Calu3 (cell line): ENCODE measurements around the gene PRODH. TPM values are rescaled to one million over a fixed set of nuclear protein-coding genes. Genes with fewer than 3 reads are reported as not detected.

Source experiments
- Bru-seq: library from RNA; stranded (reverse); fragments of 400-500 nt; gene quantifications from one replicate; lab custom pipeline; 2021; lab: Mats Ljungman, UMichigan
- BruChase-seq, 2 experiments: library from RNA; stranded (reverse); fragments of 400-500 nt; gene quantifications; one replicate each; lab custom pipeline; 2021; lab: Mats Ljungman, UMichigan
- BruUV-seq: library from RNA; stranded (reverse); fragments of 400-500 nt; replicated peaks from 2 replicates; lab custom pipeline; 2021; lab: Mats Ljungman, UMichigan
- CTCF ChIA-PET: fragments of 300-600 bp; sonication (Branson Sonifier 250); formaldehyde crosslinking; loops from one replicate; lab custom pipeline; 2022; ENCODE audit warnings: antibody characterized with exemption; lab: Charles Lee
- DNase-seq: peaks from one replicate; pipeline ENCODE4 v3.0.0; 2022
- H3K27ac Mint-ChIP-seq: one replicate; pipeline ENCODE4 v1.8.0; 2022; ENCODE audit warnings: mixed read lengths; ENCODE audit not compliant: unreplicated experiment
- H3K27me3 Mint-ChIP-seq: one replicate; pipeline ENCODE4 v1.8.0; 2022; ENCODE audit warnings: mixed read lengths; ENCODE audit not compliant: unreplicated experiment
- H3K36me3 Mint-ChIP-seq: one replicate; pipeline ENCODE4 v1.8.0; 2022; ENCODE audit warnings: mild to moderate bottlenecking, moderate library complexity, mixed read lengths; ENCODE audit not compliant: insufficient read depth, unreplicated experiment
- H3K4me1 Mint-ChIP-seq: one replicate; pipeline ENCODE4 v1.8.0; 2022; ENCODE audit warnings: mild to moderate bottlenecking, low read depth, mixed read lengths; ENCODE audit not compliant: unreplicated experiment
- H3K4me3 Mint-ChIP-seq: one replicate; pipeline ENCODE4 v1.8.0; 2022; ENCODE audit warnings: mild to moderate bottlenecking, low read depth, moderate library complexity, mixed read lengths; ENCODE audit not compliant: unreplicated experiment
- H3K9me3 Mint-ChIP-seq: one replicate; pipeline ENCODE4 v1.8.0; 2022; ENCODE audit warnings: low read depth, mixed read lengths; ENCODE audit not compliant: unreplicated experiment
- CTCF ChIP-seq: fragments of 200-600 bp; IDR thresholded peaks from one replicate; pipeline ENCODE4 v1.8.0; 2022; ENCODE audit warnings: antibody characterized with exemption; ENCODE audit not compliant: unreplicated experiment
- intact Hi-C: fragments of 100-400 bp; cut with micrococcal nuclease; formaldehyde crosslinking; loops from one replicate; pipeline ENCODE4 v1.10.0; 2022; ENCODE audit not compliant: unreplicated experiment
- long read RNA-seq: library from polyadenylated mRNA; stranded (forward); transcript quantifications from one replicate; pipeline ENCODE4 v2.0.0, GENCODE V29; 2022
- total RNA-seq: library from RNA; stranded (reverse); gene quantifications from 2 replicates; pipeline ENCODE4 v1.2.3, GENCODE V29; 2022

The PRODH gene
- 1.5 and 2.7 TPM in 2 replicates for total RNA-seq
- Bru-seq, nascent RNA: percentile 4 among the genes with signal in this experiment
- percentile 6 among the genes with signal in this experiment for BruChase-seq, experiment 1, labeled RNA remaining after a 6-hour chase
- BruChase-seq, experiment 2, labeled RNA remaining after a 2-hour chase: percentile 4 among the genes with signal in this experiment
- long read RNA-seq, partial matches to known transcripts: 0 of 1 reads
- long read RNA-seq, other reads (novel, unspliced or antisense): 1 of 1 reads

- TF ChIP-seq CTCF: no peak
- intact Hi-C loops: no loop called here
- no peaks in the 10 kb centered on the region for H3K27me3 Mint-ChIP-seq
- no peaks in the 10 kb centered on the region for H3K9me3 Mint-ChIP-seq
- H3K4me1 Mint-ChIP-seq: no peaks in the 10 kb centered on the region
- BruUV-seq: no TSS peak
- CTCF ChIA-PET: no interaction called here
- H3K27ac Mint-ChIP-seq: no peak within 1 kb of the TSS
- DNase-seq: no peak
- no peak within 1 kb of the TSS for H3K4me3 Mint-ChIP-seq
- no peaks in the 10 kb centered on the region for H3K36me3 Mint-ChIP-seq
Measured at GRCh38 chr22:18935889-18936529, at the start of gene PRODH. Gene PRODH, minus strand, starts transcription at chr22:18936293. Its CDS starts 6 bp downstream, at chr22:18936287.

- CTCF ChIA-PET: no interaction called here
- no peak for TF ChIP-seq CTCF
- Mint-ChIP-seq H3K36me3 (no peaks in the 10 kb centered on the region), H3K4me1 (no peaks in the 10 kb centered on the region), H3K9me3 (no peaks in the 10 kb centered on the region), H3K27ac (no peak overlapping the region), H3K4me3 (no peak overlapping the region), H3K27me3 (no peaks in the 10 kb centered on the region)
- intact Hi-C loops: no loop called here
- DNase-seq: no peak
- no TSS peak for BruUV-seq
Measured at GRCh38 chr22:18985780-18986179, 49.7 kb upstream of the PRODH start.

GRCh38 chr22:18984564-18984963 is 48.5 kb upstream of the PRODH start:
- H3K4me1 Mint-ChIP-seq: no peaks in the 10 kb centered on the region
- H3K27ac Mint-ChIP-seq: no peak overlapping the region
- CTCF ChIA-PET: no interaction called here
- TF ChIP-seq CTCF: no peak
- DNase-seq: no peak
- H3K27me3 Mint-ChIP-seq: no peaks in the 10 kb centered on the region
- BruUV-seq: no TSS peak
- intact Hi-C loops: no loop called here
- no peak overlapping the region for H3K4me3 Mint-ChIP-seq
- H3K36me3 Mint-ChIP-seq: no peaks in the 10 kb centered on the region
- no peaks in the 10 kb centered on the region for H3K9me3 Mint-ChIP-seq

- BruUV-seq: no TSS peak
- Mint-ChIP-seq H3K4me1 (no peaks in the 10 kb centered on the region), H3K27ac (no peak overlapping the region), H3K9me3 (no peaks in the 10 kb centered on the region), H3K27me3 (no peaks in the 10 kb centered on the region), H3K36me3 (no peaks in the 10 kb centered on the region), H3K4me3 (no peak overlapping the region)
- DNase-seq: no peak
- CTCF ChIA-PET: interaction anchor here (0.6 to 1.7 kb wide), 2 partner anchors 31 to 101 kb away, joined by 4 to 5 read pairs; no protein-coding TSS in a partner anchor
- intact Hi-C loops: no loop called here
- no peak for TF ChIP-seq CTCF
Measured at GRCh38 chr22:18983120-18983651, 47.1 kb upstream of the PRODH start.
